Measurements from ENCODE around the gene GPR137. TPM values are rescaled to one million over a fixed set of nuclear protein-coding genes. Genes with fewer than 3 reads are reported as not detected.
"Not testable (repeated sequence)": the region's sequence is repeated elsewhere in the genome, so short reads cannot be mapped to it uniquely, and the experiment has no call there.

GPR137 gene
- total RNA-seq, 1 donor from 2014 or later = 57.8 TPM

DNA sequence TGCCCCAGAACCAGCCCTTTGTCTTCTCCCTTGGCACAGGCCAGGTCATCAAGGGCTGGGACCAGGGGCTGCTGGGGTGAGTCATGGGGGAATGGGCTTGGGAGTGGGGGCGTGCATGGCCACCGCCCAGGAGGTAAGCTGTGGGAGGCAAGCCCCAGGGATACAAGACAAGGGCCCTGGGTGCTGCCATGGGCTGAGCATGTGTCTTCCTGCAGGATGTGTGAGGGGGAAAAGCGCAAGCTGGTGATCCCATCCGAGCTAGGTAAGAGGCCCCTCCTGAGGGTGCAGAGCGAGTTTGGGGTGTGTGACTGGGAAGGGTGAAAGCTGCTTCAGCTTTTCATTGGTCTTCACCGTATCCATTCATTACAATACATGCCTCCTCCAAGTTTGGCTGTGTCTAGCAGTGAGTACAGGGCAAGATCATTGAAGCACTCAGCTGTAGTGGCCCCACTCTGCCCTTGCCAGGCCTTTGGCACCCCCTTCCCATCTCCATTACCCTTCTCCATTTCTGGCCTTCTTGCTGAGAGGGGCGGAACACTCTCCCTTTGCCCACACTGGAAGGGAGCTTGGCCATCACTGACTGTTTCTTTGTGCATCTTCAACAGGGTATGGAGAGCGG, 42.3 kb upstream of the GPR137 start:
- peaks cover 44% of the 10 kb centered on the region for H3K4me1 Mint-ChIP-seq (ENCODE audit: low read depth)
- H3K27ac Mint-ChIP-seq (ENCODE audit: unreplicated experiment) = peak overlapping the region; percentile 66
- peaks cover 5% of the 10 kb centered on the region for H3K36me3 Mint-ChIP-seq (ENCODE audit: low read depth)
- H3K27me3 Mint-ChIP-seq (ENCODE audit: low read depth) = no peaks in the 10 kb centered on the region
- no peak for DNase-seq (ENCODE audit: low spot score)
- TF ChIP-seq, protein P1, sequence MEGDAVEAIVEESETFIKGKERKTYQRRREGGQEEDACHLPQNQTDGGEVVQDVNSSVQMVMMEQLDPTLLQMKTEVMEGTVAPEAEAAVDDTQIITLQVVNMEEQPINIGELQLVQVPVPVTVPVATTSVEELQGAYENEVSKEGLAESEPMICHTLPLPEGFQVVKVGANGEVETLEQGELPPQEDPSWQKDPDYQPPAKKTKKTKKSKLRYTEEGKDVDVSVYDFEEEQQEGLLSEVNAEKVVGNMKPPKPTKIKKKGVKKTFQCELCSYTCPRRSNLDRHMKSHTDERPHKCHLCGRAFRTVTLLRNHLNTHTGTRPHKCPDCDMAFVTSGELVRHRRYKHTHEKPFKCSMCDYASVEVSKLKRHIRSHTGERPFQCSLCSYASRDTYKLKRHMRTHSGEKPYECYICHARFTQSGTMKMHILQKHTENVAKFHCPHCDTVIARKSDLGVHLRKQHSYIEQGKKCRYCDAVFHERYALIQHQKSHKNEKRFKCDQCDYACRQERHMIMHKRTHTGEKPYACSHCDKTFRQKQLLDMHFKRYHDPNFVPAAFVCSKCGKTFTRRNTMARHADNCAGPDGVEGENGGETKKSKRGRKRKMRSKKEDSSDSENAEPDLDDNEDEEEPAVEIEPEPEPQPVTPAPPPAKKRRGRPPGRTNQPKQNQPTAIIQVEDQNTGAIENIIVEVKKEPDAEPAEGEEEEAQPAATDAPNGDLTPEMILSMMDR (IDR thresholded peaks at IDR 0.05) = no peak
- peak overlapping the region; percentile 39 for H3K4me3 Mint-ChIP-seq (ENCODE audit: unreplicated experiment)
- no peaks in the 10 kb centered on the region for H3K9me3 Mint-ChIP-seq (ENCODE audit: low read depth)

DNA sequence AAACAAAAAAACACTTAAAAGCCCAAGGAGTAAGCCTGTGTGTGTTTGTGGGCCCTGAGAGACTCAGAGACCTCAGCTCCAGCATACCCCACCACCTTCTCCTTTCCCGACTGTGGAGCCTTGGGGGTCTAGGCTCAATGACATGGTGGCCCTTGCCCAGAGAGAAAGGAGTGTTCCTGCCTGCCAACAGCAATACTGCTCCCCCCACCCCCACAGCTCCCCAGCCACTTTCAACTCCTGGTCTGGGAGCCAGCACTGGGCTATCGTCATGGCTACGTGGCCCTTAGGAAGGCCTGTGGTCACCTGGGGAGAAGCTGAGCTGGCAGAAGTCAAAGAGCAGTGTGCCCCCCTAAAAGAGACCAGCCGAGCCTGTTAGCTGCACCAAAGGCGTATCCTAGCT, 41.5 kb upstream of the GPR137 start:
- Mint-ChIP-seq H3K36me3 (ENCODE audit: low read depth) (peaks cover 4% of the 10 kb centered on the region), H3K27me3 (ENCODE audit: low read depth) (no peaks in the 10 kb centered on the region), H3K27ac (ENCODE audit: unreplicated experiment) (peak overlapping the region; percentile 66), H3K4me1 (ENCODE audit: low read depth) (peaks cover 44% of the 10 kb centered on the region), H3K4me3 (ENCODE audit: unreplicated experiment) (peak overlapping the region; percentile 89), H3K9me3 (ENCODE audit: low read depth) (no peaks in the 10 kb centered on the region)
- TF ChIP-seq, protein P1 (IDR thresholded peaks at IDR 0.05) = no peak
- no peak for DNase-seq (ENCODE audit: low spot score)

DNA sequence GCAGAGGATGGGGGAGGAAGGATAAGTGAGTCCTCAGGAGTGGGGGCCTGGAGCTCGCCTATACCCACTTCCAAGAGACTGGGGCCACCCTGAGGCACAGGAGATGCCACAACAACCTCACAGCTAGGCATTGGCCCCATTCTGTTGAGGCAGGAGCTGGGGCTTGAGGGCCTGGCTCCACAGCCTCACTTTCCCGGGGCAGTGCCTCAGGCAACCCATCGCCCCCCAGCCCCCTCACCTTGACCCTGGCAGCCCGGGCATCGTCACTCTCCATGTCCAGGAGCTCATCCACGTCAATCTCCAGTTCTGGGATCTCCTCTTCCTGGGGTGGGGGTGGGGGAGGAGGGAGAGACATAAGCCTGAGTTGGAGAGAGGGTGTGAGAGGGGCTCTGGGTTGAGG, 40.7 kb upstream of the GPR137 start:
- Mint-ChIP-seq H3K9me3 (ENCODE audit: low read depth) (no peaks in the 10 kb centered on the region), H3K4me3 (ENCODE audit: unreplicated experiment) (peak overlapping the region; percentile 89), H3K4me1 (ENCODE audit: low read depth) (peaks cover 41% of the 10 kb centered on the region), H3K36me3 (ENCODE audit: low read depth) (peaks cover 4% of the 10 kb centered on the region), H3K27ac (ENCODE audit: unreplicated experiment) (peak overlapping the region; percentile 97), H3K27me3 (ENCODE audit: low read depth) (no peaks in the 10 kb centered on the region)
- TF ChIP-seq, protein P1 (IDR thresholded peaks at IDR 0.05) = no peak
- DNase-seq (ENCODE audit: low spot score) = no peak

DNA sequence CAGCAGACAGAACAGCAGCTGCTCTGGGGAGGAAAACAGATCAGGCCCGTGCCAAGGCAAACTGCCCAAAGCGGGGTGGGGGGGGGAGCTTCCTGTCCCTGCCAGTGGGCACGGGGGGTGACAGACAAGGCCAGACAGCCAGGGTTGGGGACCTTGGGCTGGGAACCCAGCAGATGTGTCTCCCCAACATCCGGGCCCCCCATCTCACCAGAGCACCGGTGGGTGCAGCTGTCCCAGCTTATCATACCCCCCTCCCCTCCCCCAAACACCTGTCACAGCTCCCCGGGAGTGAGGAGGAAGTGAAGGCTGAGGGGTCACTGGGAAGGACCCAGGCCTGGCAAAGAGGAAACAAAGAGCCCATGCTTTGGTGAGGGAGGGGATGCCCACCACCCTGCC, 40.2 kb upstream of the GPR137 start:
- Mint-ChIP-seq H3K9me3 (ENCODE audit: low read depth) (no peaks in the 10 kb centered on the region), H3K4me1 (ENCODE audit: low read depth) (peaks cover 36% of the 10 kb centered on the region), H3K4me3 (ENCODE audit: unreplicated experiment) (peak overlapping the region; percentile 89), H3K36me3 (ENCODE audit: low read depth) (peaks cover 4% of the 10 kb centered on the region), H3K27me3 (ENCODE audit: low read depth) (no peaks in the 10 kb centered on the region), H3K27ac (ENCODE audit: unreplicated experiment) (peak overlapping the region; percentile 97)
- no peak for DNase-seq (ENCODE audit: low spot score)
- TF ChIP-seq, protein P1 (IDR thresholded peaks at IDR 0.05) = no peak

DNA sequence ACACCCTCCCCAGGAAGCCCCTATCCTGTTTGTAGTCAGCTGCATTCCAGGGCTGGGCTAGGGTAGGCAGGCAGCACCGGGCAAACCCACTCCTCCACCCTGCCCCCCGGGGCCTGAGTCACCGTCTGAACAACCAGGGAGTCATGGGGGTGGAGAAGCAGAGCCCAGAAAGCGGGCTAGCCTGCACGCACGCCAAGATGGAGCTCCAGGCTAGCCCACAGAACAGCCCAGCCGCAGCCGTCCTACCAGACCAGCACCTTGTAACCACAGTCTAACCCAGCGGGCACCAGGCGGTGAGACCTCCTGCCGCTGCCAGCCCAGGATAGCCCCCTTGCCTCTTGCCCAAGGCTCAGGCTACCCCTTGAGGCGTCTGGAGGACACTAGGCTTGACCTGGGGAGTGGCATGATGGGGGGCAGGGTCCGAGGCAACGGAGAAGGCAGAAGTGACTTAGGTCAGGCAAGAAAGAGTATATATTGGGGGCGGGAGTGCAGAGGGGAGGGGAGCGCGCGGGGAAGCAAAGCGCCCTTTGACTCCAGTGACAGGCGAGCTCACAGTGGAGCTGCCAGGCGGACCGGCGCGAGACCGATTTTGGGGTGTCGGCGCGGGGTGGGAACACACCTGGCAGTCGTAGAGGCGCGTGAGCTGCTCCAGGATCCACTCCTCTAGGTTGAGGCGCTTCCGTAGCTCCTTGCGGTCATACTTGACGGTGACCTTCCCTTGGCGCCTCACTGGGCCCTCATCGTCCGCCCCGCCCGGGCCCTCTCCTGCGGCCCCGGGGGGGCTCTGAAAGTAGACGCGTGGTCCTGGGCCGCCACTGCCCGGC, 39.6 kb upstream of the GPR137 start:
- Mint-ChIP-seq H3K4me3 (ENCODE audit: unreplicated experiment) (peak overlapping the region; percentile 89), H3K36me3 (ENCODE audit: low read depth) (peaks cover 4% of the 10 kb centered on the region), H3K4me1 (ENCODE audit: low read depth) (peaks cover 37% of the 10 kb centered on the region), H3K27me3 (ENCODE audit: low read depth) (no peaks in the 10 kb centered on the region), H3K9me3 (ENCODE audit: low read depth) (no peaks in the 10 kb centered on the region), H3K27ac (ENCODE audit: unreplicated experiment) (peak overlapping the region; percentile 97)
- TF ChIP-seq, protein P1 (IDR thresholded peaks at IDR 0.05) = peak; percentile 9
- DNase-seq (ENCODE audit: low spot score) = no peak

DNA sequence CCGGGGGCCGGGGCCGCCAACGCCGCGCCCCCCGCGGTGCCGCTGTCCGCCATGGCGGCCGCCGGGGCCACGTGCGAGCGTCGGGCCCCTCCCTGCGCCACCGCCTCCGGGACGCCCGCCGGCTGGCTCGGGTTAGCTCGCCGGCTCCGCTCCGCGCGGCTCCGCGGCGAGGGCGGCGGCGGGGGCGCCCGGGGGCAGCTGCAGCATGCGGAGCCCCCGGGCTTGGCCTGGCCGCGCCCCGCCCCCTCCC, 39.1 kb upstream of the GPR137 start:
- H3K27me3 Mint-ChIP-seq (ENCODE audit: low read depth); DNase-seq (ENCODE audit: low spot score); H3K27ac Mint-ChIP-seq (ENCODE audit: unreplicated experiment); H3K36me3 Mint-ChIP-seq (ENCODE audit: low read depth); H3K9me3 Mint-ChIP-seq (ENCODE audit: low read depth): not testable (repeated sequence)
- peak overlapping the region; percentile 84 for H3K4me3 Mint-ChIP-seq (ENCODE audit: unreplicated experiment)
- H3K4me1 Mint-ChIP-seq (ENCODE audit: low read depth) = peaks cover 37% of the 10 kb centered on the region

Measured in chondrocyte (in vitro differentiated cells).